ENCODE data around the gene PLEKHA4. TPM values are rescaled to one million over a fixed set of nuclear protein-coding genes. Genes with fewer than 3 reads are reported as not detected.
"Not testable (repeated sequence)": the region's sequence is repeated elsewhere in the genome, so short reads cannot be mapped to it uniquely, and the experiment has no call there.

Gene PLEKHA4
- total RNA-seq, 1 experiment from 2014 or later = 14.8 TPM

- peaks cover 53% of the 10 kb centered on the region for H3K36me3 Mint-ChIP-seq
- no peaks in the 10 kb centered on the region for H3K27me3 Mint-ChIP-seq (ENCODE audit: low read depth)
- ATAC-seq (no peak), DNase-seq (ENCODE audit: low spot score) (no peak)
- TF ChIP-seq TEAD1 (CRISPR knock-in tag; IDR thresholded peaks at IDR 0.05) = no peak
- no peak for TF ChIP-seq NFE2L1 (CRISPR knock-in tag; IDR thresholded peaks at IDR 0.05)
- no peak for TF ChIP-seq RORB (CRISPR knock-in tag; IDR thresholded peaks at IDR 0.05)
- TF ChIP-seq, protein P1, sequence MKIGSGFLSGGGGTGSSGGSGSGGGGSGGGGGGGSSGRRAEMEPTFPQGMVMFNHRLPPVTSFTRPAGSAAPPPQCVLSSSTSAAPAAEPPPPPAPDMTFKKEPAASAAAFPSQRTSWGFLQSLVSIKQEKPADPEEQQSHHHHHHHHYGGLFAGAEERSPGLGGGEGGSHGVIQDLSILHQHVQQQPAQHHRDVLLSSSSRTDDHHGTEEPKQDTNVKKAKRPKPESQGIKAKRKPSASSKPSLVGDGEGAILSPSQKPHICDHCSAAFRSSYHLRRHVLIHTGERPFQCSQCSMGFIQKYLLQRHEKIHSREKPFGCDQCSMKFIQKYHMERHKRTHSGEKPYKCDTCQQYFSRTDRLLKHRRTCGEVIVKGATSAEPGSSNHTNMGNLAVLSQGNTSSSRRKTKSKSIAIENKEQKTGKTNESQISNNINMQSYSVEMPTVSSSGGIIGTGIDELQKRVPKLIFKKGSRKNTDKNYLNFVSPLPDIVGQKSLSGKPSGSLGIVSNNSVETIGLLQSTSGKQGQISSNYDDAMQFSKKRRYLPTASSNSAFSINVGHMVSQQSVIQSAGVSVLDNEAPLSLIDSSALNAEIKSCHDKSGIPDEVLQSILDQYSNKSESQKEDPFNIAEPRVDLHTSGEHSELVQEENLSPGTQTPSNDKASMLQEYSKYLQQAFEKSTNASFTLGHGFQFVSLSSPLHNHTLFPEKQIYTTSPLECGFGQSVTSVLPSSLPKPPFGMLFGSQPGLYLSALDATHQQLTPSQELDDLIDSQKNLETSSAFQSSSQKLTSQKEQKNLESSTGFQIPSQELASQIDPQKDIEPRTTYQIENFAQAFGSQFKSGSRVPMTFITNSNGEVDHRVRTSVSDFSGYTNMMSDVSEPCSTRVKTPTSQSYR (CRISPR knock-in tag; IDR thresholded peaks at IDR 0.05) = no peak
- no peak for TF ChIP-seq IRF2 (CRISPR knock-in tag; IDR thresholded peaks at IDR 0.05; ENCODE audit: borderline replicate concordance, low read depth)
- no peak for TF ChIP-seq JUN (CRISPR knock-in tag; IDR thresholded peaks at IDR 0.05)
- TF ChIP-seq EMX1 (CRISPR knock-in tag; IDR thresholded peaks at IDR 0.05) = no peak
- TF ChIP-seq E2F1 (CRISPR knock-in tag; IDR thresholded peaks at IDR 0.05) = no peak
- no peak for TF ChIP-seq ZNF219 (CRISPR knock-in tag; IDR thresholded peaks at IDR 0.05; ENCODE audit: borderline replicate concordance)
- TF ChIP-seq, protein P2, sequence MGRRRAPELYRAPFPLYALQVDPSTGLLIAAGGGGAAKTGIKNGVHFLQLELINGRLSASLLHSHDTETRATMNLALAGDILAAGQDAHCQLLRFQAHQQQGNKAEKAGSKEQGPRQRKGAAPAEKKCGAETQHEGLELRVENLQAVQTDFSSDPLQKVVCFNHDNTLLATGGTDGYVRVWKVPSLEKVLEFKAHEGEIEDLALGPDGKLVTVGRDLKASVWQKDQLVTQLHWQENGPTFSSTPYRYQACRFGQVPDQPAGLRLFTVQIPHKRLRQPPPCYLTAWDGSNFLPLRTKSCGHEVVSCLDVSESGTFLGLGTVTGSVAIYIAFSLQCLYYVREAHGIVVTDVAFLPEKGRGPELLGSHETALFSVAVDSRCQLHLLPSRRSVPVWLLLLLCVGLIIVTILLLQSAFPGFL (CRISPR knock-in tag; IDR thresholded peaks at IDR 0.05; ENCODE audit: borderline replicate concordance) = no peak
- H3K9me3 Mint-ChIP-seq = no peaks in the 10 kb centered on the region
- H3K27ac Mint-ChIP-seq = no peak overlapping the region
- POLR2A ChIA-PET = no interaction called here
- CTCF ChIA-PET = interaction anchor here (1.3 to 1.4 kb wide), 2 partner anchors 11 to 83 kb away, joined by 3 to 5 read pairs; partner anchors contain the start of genes NUCB1 and RUVBL2
- H3K4me3 Mint-ChIP-seq = no peak overlapping the region
- H3K4me1 Mint-ChIP-seq = no peaks in the 10 kb centered on the region
These were observed 42.4 kb upstream of the PLEKHA4 start for GRCh38 chr19:48910803-48911202.

DNA sequence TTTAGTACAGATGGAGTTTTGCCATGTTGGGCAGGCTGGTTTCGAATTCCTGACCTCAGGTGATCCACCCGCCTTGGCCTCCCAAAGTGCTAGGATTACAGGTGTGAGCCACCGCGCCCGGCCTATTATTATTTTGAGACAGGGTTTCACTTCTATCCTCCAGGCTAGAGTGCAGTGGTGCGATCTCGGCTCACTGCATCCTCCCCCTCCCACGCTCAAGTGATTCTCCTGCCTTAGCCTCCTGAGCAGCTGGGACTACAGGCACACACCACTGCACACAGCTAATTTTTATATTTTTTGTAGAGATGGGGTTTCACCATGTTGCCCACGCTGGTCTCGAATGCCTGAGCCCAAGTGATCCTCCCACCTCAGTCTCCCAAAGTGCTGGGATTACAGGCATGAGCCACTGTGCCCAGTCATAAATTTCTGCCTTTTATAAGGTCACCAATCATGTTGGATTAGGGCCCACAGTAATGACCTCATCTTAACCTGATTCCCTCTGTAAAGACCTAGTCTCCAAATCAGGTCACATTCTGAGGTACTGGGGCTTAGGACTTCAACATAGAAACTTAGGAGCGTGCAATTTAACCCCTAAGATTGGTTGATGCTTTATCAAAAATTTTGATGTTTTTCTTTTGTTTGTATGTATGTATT lies 41.1 kb upstream of the PLEKHA4 start:
- DNase-seq (ENCODE audit: low spot score); POLR2A ChIA-PET; H3K27ac Mint-ChIP-seq; ATAC-seq; CTCF ChIA-PET; H3K4me3 Mint-ChIP-seq; H3K9me3 Mint-ChIP-seq; H3K27me3 Mint-ChIP-seq (ENCODE audit: low read depth); H3K4me1 Mint-ChIP-seq: not testable (repeated sequence)
- peaks cover 61% of the 10 kb centered on the region for H3K36me3 Mint-ChIP-seq

DNA sequence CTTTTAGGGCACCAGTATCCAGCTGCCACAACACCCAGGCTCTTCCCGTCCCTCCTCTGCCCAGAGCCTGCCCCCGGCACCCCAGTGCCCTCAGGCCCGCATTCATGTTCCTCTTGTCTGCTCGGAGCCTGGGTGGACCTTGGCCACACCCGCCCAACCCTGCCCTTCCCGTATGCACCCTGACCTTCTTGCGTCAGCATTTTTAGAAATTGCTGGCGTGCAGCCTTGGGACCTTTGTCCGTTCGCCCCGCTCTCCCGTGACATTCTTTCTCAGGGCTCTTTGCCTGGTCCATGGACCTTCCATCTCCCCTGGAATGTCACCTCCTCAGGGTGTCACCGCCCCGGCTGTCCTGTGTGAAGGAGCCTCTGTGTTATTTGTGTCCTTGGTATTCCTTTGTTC lies 39.3 kb upstream of the PLEKHA4 start:
- Mint-ChIP-seq H3K4me1 (no peaks in the 10 kb centered on the region), H3K27ac (no peak overlapping the region), H3K27me3 (ENCODE audit: low read depth) (no peaks in the 10 kb centered on the region), H3K9me3 (no peaks in the 10 kb centered on the region), H3K36me3 (peaks cover 51% of the 10 kb centered on the region), H3K4me3 (no peak overlapping the region)
- ATAC-seq (no peak), DNase-seq (ENCODE audit: low spot score) (no peak)
- TF ChIP-seq E2F4 (CRISPR knock-in tag; IDR thresholded peaks at IDR 0.05; ENCODE audit: borderline replicate concordance, low read depth) = no peak
- TF ChIP-seq ZNF232 (CRISPR knock-in tag; IDR thresholded peaks at IDR 0.05) = no peak
- TF ChIP-seq, protein P3, sequence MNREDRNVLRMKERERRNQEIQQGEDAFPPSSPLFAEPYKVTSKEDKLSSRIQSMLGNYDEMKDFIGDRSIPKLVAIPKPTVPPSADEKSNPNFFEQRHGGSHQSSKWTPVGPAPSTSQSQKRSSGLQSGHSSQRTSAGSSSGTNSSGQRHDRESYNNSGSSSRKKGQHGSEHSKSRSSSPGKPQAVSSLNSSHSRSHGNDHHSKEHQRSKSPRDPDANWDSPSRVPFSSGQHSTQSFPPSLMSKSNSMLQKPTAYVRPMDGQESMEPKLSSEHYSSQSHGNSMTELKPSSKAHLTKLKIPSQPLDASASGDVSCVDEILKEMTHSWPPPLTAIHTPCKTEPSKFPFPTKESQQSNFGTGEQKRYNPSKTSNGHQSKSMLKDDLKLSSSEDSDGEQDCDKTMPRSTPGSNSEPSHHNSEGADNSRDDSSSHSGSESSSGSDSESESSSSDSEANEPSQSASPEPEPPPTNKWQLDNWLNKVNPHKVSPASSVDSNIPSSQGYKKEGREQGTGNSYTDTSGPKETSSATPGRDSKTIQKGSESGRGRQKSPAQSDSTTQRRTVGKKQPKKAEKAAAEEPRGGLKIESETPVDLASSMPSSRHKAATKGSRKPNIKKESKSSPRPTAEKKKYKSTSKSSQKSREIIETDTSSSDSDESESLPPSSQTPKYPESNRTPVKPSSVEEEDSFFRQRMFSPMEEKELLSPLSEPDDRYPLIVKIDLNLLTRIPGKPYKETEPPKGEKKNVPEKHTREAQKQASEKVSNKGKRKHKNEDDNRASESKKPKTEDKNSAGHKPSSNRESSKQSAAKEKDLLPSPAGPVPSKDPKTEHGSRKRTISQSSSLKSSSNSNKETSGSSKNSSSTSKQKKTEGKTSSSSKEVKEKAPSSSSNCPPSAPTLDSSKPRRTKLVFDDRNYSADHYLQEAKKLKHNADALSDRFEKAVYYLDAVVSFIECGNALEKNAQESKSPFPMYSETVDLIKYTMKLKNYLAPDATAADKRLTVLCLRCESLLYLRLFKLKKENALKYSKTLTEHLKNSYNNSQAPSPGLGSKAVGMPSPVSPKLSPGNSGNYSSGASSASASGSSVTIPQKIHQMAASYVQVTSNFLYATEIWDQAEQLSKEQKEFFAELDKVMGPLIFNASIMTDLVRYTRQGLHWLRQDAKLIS (CRISPR knock-in tag; IDR thresholded peaks at IDR 0.05; ENCODE audit: borderline replicate concordance) = no peak
- TF ChIP-seq GABPB1 (CRISPR knock-in tag; IDR thresholded peaks at IDR 0.05) = peak; percentile 97
- TF ChIP-seq, protein P4, sequence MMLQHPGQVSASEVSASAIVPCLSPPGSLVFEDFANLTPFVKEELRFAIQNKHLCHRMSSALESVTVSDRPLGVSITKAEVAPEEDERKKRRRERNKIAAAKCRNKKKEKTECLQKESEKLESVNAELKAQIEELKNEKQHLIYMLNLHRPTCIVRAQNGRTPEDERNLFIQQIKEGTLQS (CRISPR knock-in tag; conservative IDR thresholded peaks at IDR 0.05) = no peak
- CTCF ChIA-PET = interaction anchor here (0.7 kb wide), 1 partner anchor 63 kb away, joined by 3 read pairs; no protein-coding TSS in a partner anchor
- POLR2A ChIA-PET = no interaction called here

All from WTC11 (cell line).